ENCODE data around the gene PSORS1C1.
A peak's percentile ranks its signal among the peaks of the same experiment; 100 is the strongest.

Gene PSORS1C1

GRCh38 chr6:31096656-31097055, 17.9 kb upstream of the PSORS1C1 start:
- DNase-seq = no peak

- DNase-seq = no peak
These were observed 16.1 kb upstream of the PSORS1C1 start for GRCh38 chr6:31098449-31098938.

- no peak for DNase-seq
These were observed 11.5 kb upstream of the PSORS1C1 start for GRCh38 chr6:31103136-31103535.

GRCh38 chr6:31107052-31107451, 7.5 kb upstream of the PSORS1C1 start:
- no peak for DNase-seq

GRCh38 chr6:31110825-31111582, 3.6 kb upstream of the PSORS1C1 start:
- DNase-seq = no peak

GRCh38 chr6:31111712-31112111, 2.9 kb upstream of the PSORS1C1 start:
- DNase-seq = no peak

GRCh38 chr6:31112478-31112877, 2.1 kb upstream of the PSORS1C1 start, which contains the start of gene C6orf15:
C6orf15 (minus strand) TSS chr6:31112575; CDS start chr6:31112555, 20 bp downstream.
- no peak for DNase-seq

GRCh38 chr6:31113861-31114540, 599 bp upstream of the PSORS1C1 start:
- DNase-seq = no peak

GRCh38 chr6:31114970-31115849, 610 bp downstream of the PSORS1C1 start:
- DNase-seq = peak; percentile 40

- no peak for DNase-seq
These were observed 1.5 kb downstream of the PSORS1C1 start for GRCh38 chr6:31115941-31116560.

GRCh38 chr6:31116661-31117385, 2.2 kb downstream of the PSORS1C1 start:
- DNase-seq = no peak

GRCh38 chr6:31118178-31118577, 3.6 kb downstream of the PSORS1C1 start:
- no peak for DNase-seq

- DNase-seq = no peak
These were observed 5.7 kb downstream of the PSORS1C1 start, which contains the start of gene CDSN for GRCh38 chr6:31120151-31120915. CDSN (minus strand) TSS chr6:31120446; CDS start chr6:31120419, 27 bp downstream.

- no peak for DNase-seq
These were observed 6.7 kb downstream of the PSORS1C1 start for GRCh38 chr6:31121131-31121790.

- DNase-seq = peak; percentile 36
These were observed 8.4 kb downstream of the PSORS1C1 start for GRCh38 chr6:31122791-31123706.

- DNase-seq = no peak
These were observed 10.6 kb downstream of the PSORS1C1 start for GRCh38 chr6:31125162-31125561.

- no peak for DNase-seq
These were observed 11.2 kb downstream of the PSORS1C1 start for GRCh38 chr6:31125586-31126363.

GRCh38 chr6:31126396-31127175, 12.0 kb downstream of the PSORS1C1 start:
- DNase-seq = peak; percentile 27
